ENCODE data around the gene SUGCT.

GRCh38 chr7:40604601-40605438 is 470.0 kb downstream of the SUGCT start:
- TF ChIP-seq, protein P1, sequence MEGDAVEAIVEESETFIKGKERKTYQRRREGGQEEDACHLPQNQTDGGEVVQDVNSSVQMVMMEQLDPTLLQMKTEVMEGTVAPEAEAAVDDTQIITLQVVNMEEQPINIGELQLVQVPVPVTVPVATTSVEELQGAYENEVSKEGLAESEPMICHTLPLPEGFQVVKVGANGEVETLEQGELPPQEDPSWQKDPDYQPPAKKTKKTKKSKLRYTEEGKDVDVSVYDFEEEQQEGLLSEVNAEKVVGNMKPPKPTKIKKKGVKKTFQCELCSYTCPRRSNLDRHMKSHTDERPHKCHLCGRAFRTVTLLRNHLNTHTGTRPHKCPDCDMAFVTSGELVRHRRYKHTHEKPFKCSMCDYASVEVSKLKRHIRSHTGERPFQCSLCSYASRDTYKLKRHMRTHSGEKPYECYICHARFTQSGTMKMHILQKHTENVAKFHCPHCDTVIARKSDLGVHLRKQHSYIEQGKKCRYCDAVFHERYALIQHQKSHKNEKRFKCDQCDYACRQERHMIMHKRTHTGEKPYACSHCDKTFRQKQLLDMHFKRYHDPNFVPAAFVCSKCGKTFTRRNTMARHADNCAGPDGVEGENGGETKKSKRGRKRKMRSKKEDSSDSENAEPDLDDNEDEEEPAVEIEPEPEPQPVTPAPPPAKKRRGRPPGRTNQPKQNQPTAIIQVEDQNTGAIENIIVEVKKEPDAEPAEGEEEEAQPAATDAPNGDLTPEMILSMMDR (IDR thresholded peaks at IDR 0.05), result peak in 2 of 3 experiments; percentile 21 to 55
- no peak for TF ChIP-seq POLR2A (IDR thresholded peaks at IDR 0.05)
